Stimulated activated CD4-positive, alpha-beta T cell treated with anti-CD3 and anti-CD28 coated beads, Interleukin-4, amount 100 ng/mL, for 48 hours (primary cell): Measurements from ENCODE around the gene IRX2.

ENCODE experiments used
- DNase-seq, 2 donors: peaks; one replicate each; pipeline ENCODE4 v3.0.0-alpha.2; 2020; ENCODE audit warnings: low read depth in 2 of 2

The IRX2 gene

DNA sequence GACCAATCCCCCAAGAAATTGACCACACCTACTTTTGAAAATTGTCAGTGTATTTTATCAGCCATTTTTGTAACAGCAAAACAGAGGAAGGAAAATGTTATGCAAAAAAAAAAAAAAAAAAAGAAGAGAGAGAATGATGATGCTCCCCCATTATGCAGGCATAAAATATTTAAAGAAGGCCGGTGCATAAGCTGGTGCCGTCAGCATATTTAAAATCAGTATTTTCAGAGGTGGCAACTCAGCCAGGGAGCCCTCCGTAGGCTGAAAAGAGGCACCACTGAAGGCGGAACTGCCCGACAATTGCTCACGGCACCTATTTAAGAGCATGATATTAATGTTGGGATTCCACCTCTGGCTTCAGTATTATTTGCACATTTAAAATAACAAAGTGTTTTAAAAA lies 33.4 kb downstream of the IRX2 start:
- no peak for DNase-seq

DNA sequence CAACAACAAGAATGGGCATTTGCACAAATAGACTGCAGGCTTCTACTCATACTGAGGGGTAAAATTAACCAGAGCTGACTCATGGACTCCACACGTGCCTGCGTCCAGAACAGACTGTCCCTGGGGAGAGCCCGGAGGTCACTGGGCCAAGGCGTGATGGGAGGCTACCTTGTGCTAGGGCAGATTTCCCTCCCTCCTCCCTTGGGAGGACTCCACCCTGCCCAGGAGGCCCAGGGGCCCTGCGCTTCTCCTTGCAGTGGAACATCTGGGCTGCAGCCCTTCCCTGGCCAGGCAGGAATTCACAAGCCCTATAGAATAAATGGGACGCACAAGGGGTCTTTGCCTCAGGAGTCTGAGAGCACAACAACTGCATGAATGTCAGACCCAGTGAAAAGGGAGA lies 35.6 kb downstream of the IRX2 start:
- DNase-seq = no peak

DNA sequence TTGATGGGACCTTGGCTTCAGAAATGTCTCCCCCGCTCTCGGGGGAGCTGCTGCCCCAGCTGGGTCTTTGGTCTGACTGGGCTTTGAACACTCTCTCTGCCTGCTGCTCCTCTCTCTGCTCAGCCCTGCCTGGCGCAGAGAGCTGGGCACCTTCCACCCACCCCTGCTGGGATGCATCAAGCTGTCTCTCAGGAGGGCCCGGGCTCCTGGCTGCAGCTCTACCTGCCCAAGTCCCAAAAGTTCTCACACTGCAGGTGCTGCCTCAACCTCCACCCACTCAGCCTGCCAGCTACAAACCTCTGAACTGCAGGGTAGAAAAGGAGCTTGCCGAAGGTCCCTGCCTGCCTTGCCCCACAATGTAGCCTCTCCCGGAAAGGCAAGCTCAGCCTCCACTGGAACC lies 36.7 kb downstream of the IRX2 start:
- no peak for DNase-seq

DNA sequence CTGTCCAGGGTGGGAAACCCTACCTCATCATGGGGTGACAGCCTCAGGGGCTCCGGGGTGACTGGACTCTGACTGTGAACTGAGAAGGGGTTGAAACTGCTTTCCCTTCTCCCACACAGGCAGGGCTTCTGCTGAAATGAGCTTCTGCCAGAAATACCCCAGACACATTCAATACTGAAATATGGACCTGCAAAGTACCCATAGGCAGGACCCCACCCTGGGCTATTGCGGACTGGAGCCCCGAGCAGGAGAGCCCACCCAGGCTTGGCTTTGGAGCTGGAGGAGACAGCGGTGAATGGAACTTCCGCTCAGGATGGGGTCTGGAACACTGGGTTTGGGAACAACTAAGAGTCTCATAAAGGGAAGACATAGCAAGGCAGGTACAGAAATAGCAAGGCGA lies 37.5 kb downstream of the IRX2 start:
- DNase-seq = no peak

DNA sequence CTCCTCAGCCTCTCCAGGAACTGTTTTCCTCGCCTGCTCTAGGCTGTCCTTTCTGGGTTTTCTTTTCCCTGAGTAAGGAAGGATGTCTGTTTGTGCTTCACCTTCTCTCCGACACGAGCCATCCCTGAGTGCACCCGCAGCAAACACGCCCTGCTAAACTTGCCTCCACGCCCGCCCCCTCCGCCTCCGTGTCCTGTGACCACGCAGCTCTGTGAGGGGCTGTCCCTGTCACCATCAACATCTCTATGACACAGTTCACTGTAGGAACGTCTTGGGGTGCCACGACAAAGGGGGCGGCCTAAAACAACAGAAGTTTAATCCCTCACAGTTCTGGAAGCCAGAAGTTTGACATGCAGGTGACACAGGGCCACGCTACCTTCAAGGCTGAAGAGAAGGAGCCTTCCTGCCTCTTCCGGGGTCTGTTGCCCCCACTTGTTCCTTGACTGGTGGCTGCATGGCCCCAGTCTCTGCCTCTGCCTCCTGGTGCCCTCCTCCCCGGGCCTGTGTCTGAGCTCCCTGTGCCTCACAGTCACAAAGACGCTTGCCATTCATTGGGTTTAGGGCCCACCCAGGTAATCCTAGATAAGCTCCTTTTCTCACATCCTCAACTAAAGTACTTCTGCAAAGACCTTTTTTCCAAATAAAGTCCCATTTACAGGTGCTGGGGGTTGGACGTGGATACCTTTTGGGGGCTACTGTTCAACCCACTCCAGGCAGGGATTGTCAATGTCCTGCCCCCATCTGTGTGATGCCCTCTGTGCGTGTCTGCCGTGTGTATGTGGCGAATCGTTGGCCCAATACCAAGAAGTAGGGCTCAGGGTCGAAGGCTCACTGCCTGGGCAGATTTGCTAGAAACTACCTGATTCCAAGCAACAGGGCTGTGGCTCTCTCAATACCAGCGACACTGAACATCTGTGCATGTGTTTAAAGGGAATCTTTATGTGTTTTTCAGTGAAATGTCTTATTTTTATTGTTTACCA lies 39.7 kb downstream of the IRX2 start:
- DNase-seq = no peak

DNA sequence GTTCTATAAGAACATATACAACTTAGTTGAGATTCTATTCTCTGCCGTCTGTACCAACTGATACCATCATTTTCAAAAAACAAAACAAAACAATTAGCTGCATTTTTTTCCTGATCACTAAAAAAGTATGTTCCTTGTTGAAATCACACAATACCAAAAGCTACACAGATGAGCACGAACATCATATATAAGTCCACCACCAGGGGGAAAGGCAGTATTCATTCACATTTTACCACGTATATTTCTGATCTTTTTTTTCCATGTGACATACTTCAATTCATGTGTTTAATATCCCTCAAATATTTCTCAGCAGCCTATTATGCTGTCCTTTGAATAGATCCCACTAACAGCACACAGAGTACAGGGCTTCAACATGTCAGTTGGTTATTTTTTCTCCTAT lies 40.6 kb downstream of the IRX2 start:
- no peak for DNase-seq

DNA sequence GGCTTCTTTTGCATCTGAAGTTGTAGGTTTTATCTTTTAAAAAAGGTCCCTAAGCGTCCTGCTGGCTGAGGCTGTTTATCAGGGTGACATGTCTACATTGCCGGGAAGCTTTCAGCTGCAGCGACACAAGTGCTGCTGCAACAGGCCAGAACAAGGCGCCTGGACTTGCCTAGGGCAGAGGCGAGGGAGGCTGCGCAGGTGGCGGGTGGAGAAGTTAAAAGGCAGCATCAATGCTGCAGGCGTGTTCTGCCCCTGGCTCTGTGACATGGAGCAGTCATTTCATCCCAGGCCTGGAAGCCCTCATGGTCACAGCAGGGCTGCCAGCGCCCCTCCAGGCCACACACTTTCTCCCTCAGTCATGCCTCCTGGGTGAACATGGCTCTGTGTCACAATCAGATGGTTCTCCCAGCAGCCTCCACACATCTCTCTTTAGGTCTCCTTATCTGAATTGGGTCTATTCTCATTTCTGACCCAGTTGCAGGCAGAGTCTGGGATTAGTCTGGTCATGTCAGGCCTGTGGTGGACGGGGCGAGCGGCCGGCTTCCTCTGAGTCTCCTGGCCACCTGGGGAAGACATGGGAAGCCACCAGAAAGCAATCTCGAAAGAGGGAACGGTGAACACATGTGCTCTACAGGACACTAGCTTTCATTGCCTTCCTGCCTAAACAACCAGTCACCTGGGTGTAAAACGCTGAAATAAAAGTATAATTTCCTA lies 41.3 kb downstream of the IRX2 start:
- DNase-seq = no peak

DNA sequence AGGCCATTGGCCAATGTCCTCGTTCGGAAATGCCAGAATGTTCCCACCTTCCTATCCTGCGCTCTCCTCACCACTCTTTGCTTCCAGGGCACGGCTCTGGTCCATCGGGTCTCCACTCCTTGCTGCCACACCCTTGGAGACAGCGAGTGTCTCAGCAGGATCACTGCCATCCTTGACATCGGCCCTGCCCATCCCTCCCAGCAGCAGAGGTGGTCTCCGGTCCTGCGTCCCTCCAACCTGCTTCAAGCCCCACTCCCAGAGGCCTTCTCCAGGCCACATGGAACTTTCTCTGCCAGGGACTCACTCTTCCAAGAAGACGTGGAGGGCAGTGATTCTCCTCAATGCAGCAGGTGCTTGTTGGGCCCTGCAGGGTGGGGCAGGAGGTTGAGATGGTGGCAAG lies 42.7 kb downstream of the IRX2 start:
- DNase-seq = no peak

DNA sequence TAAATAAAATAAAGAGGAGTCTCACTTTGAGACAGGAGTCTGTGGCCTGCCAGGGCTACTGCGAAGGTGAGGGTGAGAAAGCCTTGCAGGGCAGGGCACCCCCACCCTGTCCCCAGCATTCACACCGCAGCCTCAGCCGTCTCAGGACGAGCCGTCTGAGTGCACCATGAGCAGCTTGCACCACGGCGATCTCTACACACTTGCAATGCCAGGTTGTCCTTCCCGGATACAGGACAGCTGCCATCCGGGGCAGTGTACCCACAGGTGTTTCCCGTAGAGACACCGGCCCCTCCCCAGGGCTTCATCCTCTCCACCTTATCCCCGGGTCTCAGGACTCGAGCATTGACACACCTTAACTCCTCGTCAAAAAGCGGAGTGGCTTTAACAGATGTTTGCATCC lies 43.3 kb downstream of the IRX2 start:
- DNase-seq = no peak

DNA sequence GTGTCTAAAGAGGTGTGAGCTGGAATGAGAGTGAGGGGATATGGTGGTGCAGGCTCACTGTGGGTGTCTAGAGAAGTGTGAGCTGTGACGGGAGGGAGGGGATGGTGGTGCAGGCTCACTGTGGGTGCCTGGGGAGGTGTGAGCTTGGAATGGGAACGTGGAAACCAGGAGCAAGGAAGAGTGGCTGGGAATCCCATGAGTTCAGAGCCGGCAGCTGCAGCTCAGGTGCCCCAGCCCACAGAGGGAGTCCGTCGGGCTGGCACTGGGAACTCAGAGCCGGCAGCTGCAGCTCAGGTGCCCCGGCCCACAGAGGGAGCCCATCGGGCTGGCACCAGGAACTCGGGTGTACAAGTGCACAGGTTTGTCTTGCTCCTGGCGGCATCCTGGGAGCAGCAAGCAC lies 45.6 kb downstream of the IRX2 start:
- no peak for DNase-seq

DNA sequence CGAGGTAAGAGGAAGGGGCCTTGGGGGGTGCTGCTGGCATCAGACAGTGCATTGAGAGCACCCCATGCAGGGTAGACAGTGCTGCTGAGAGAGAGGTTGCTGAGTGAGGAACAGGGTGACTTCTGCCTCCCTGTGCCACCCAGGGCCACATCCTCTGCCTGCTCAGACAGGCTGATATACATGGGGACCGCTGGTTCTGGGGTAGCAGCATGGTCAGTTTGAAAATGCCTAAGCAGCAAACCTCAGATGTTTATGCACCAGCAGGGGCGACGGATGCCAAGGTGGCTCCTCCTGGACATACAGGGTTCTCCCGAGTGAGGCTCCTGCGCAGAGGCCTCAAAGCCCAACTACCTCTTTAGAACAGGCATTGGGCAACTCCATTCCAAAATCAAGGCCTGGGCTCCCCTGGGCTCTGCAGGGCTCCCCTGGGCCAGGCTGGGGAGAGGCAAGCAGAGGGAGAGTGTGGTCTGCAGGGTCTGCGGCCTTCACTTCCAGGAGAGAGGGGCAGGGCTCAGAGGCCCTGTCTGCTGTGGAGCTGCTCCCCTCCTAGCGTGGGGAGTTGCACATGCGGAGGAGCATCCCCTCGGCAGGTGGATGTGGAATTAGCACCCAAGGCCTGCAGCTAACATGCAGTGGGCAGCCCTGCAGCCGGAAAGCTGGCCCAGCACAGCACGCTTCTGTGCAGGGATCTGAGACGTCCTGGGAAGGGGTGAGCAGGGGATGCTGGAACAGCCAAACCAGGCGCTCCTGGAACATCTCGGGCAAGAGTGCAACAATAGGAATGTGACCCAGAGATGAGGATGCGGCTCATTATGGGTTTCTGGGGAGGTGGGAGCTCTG lies 46.5 kb downstream of the IRX2 start:
- no peak for DNase-seq

DNA sequence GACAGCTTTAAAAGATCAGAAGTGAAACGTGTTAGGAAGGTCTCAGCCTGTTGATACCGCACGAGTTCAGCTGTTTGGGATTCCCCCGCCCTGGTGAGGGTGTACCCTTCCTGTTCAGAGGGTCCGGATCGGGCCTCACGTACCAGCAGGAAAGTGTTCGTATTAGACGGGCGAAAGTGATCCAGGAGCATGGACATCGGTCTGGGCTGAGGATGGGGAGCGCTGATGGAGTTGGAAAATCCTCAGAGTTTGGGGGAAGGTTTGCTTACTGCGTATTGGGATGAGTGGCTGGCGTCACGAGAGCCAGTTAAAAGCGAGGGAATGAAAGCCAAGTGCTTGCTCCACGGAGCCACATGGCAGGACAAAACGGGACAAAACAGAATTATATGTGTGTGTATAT lies 47.4 kb downstream of the IRX2 start:
- no peak for DNase-seq

DNA sequence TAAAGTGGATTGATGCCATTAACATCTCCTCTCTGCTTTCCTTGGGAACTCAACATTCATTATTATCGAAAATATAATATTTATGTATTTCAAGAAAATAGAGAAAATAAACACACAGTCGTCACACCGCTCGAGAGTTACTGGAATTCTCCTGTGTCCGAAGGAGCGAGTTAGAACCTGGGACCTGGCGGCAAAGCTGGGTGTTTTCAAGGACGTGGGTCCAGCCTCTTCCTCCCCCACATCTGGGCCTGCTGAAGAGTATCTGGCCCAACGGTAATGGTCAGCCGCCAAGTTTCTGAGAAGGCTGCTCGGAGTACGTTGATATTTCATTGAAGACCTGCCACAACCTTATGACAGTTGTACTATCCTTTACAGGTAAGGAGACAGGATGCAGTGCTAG lies 47.9 kb downstream of the IRX2 start:
- DNase-seq = no peak

DNA sequence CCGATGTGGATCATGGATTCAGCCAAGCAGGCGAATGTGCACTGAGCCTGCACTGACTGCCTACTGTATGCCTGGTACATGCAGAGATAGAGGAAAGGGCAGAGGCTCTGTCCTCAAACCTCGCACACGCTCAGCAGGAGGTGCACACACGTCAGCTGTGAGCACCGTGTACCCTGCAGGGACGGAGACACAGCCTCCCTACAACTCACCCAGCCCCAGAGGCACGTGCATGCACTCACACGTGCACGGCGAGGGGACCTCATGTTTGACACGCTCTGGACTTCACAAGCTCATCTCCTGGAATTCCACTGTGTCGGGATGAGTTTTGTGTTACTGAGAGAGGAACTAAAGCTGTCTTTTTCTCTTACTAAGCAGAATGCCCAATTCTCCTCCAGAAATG lies 48.4 kb downstream of the IRX2 start:
- DNase-seq = no peak

DNA sequence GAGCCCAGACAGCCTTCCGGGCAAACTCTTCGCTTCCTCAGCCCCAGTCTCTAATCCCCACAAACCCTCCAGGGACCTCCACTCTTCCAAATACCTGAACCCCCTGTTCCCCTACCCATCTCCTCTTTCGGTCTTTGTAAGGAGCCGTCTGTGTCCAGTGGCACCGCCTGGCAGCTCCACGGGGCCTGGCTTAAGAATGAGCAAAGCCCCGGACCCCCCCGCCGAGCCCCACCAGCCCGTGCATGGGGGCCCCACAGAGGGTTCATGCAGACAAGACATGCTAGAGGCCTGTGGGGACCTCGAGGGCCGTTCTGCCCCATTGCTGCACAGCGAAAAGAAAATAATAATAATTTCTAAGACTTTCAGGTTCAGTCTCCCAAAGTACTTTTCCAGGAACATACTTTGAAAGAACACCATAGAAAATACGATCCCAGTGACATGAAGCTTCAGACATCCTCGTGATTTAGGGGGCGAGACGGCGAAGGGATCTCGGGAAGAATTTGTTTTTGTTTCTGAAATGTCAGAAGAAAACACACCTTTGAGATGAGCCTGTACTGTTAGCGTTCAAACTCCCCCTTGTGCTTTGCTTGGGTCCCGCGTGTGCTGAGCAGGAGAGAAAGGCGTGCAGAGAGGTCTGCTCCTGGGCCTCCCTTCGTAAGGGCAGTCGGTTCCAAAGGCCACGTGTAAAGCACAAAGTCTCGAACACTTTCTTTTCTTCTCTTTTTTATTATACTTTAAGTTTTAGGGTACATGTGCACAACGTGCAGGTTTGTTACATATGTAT lies 49.2 kb downstream of the IRX2 start:
- no peak for DNase-seq

DNA sequence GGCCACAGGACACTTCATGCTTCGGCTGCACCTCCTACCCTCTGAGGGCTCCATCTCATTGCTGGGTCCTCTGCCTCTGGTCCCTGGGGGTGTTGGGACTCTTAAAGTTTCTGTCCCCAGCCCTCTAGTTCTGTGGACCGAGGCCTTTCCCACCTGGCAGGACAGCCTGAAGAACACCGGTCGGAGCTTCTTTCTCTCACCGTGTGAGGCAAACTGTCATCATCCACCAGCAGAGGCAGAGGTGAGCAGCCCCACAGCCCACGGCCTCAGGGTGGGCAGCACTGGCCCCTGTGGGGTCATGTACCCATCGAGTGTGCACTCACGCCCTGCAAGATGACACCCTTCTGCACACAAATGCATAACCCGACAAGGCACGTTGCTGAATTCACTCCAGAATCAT lies 49.9 kb downstream of the IRX2 start:
- no peak for DNase-seq

DNA sequence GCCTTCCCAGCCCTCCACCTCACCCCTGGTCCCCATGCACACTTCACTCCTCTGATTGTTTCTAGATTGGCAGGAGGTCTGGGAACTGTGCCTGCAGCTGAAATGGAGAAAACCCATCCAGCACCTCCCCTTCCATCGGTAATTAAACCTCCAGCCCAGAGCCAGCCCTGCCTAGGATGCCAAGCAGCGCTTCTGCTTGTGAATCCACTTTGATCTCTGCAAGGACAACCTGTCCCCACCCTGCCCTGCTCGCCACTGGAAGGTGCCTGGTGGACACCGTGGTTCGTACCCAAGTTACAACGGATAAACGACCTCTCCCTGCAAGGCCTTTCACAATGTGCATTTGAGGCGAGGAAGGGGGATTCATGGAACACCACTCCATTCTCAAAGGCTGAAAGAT lies 50.6 kb downstream of the IRX2 start:
- no peak for DNase-seq

DNA sequence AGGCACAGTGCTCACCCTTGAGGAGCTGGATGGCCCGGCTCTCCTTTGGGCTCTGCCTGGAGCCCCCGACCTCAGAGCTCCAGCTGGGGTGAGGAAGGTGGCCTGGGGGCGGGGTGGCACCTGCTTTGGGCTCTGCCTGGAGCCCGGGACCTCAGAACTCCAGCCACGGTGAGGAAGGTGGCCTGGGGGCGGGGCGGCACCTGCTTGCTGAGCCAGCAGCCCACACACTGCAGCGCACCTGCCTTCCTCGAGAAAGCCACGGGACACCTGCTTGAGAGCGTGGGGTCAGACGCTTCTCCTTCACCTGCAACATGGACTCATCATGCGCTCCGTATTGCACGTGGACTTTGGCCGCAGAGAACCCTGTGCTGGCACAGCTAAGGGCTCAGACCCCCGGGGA lies 51.8 kb downstream of the IRX2 start:
- no peak for DNase-seq

DNA sequence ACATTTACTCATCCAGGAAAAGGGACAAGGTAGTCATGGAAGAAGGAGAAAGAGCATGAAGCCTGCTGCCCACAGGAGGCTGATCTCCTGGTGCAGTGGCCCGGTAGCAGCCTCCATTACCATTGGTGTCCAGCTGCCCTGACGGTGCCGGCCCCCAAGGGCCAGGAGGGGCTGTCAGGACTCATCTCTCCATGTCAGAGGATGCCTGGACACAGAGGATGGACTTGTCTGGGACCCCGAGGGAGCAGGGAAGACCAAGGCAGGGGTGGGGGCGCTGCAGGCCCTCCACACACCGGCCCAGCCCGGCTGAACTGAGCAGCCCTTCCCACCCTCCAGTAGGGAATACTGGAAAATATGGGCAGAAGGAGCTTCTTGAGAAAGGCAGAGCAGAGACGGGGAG lies 52.2 kb downstream of the IRX2 start:
- no peak for DNase-seq

DNA sequence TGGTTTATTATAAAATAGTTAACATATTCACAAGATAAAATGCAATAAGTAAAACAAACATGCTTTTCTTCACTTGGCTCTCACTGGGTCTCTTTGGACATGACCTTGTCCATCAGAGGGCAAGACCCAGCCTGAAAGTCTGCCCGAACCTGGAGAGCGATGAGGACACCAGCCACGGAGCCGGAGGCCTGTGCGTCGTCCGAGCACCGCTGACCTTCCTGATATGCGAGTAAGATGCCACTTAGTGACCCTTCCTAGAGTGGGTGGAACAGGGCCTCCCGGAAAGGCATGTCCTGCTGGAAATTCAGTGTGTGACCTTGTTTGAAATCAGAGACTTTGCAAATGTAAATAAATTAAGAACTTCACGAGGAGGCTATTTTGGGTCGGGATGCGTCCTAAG lies 52.9 kb downstream of the IRX2 start:
- no peak for DNase-seq

DNA sequence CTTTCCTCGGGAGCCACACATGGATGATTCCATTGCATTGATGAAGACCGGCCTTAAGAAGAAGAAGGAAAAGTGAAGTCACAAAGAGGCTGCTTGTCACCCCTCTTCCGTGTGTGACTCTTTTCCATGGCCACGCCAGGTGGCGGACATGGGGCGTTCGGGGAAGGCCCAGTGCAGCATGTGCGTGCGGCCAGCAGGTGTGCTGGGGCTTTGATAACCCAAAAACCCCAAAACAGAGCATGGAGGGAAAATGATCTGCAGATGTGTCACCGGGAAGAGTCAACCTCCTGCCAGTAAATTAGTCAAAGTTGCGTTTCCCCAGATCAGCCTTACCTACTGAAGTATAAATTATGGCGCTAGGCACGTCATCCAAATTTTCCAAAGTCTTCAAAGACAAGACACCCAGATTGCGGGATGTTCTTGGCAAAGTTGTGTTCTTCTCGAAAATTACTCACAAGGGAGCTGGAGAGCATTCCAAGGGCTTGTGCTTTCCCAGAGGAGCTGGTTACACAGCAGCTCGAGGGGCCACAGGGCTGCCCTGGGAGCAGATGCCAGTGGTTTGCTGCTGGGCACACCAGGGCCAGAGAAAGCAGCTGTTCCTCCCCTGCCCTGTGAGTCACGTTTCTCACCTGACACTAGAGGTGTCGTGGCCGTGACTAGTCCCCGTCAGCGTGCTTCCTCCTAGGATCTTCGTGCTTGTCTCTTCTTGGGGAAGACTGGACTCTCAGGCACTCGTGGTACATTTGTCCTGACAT lies 53.9 kb downstream of the IRX2 start:
- DNase-seq = no peak
